Measurements from ENCODE around the gene CHPT1. TPM values are rescaled to one million over a fixed set of nuclear protein-coding genes. Genes with fewer than 3 reads are reported as not detected.

CHPT1 gene
- total and polyA plus RNA-seq, 11 donors: 73.5 to 208 (median 98.9) TPM

DNA sequence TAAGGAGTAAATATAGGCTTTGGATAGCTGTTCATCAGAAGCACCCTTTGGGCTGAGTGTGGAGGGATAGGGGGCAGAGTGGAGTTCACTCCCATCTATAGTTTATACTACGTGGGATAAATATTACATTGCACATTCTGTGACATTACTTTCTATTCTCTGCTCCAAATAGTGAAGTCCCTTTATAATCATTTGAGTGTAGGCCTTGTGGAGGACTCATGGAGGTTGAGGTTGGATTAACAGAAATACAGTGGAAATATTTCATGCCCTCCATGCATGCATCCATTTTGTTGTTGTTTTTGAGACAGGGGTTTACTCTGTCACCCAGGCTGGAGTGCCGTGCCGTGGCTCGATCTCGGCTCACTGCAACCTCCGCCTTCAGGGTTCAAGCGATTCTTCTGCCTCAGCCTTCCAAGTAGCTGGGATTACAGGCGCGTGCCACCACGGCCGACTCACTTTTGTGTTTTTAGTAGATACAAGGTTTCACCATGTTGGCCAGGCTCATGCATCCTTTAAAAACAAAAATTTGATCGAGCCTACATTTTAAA lies 1.4 kb downstream of the CHPT1 start:
- DNase-seq (peak in 1 of 5 donors; percentile 28), ATAC-seq (peak in 1 of 4 donors; percentile 17)
- 52 to 70% (median 64%) methylated on average over 12 of the region's 12 CpGs for WGBS, 4 donors
- intact Hi-C loops (cut with DNase I): loop anchor here in 2 of 10 donors (5.0 to 10.0 kb wide), 3 partner anchors 128 to 204 kb away; partner anchors contain the start of gene GNPTAB (in 1 of the 2)
- no peak for TF ChIP-seq POLR2A (IDR thresholded peaks at IDR 0.05)
- TF ChIP-seq, protein P1, sequence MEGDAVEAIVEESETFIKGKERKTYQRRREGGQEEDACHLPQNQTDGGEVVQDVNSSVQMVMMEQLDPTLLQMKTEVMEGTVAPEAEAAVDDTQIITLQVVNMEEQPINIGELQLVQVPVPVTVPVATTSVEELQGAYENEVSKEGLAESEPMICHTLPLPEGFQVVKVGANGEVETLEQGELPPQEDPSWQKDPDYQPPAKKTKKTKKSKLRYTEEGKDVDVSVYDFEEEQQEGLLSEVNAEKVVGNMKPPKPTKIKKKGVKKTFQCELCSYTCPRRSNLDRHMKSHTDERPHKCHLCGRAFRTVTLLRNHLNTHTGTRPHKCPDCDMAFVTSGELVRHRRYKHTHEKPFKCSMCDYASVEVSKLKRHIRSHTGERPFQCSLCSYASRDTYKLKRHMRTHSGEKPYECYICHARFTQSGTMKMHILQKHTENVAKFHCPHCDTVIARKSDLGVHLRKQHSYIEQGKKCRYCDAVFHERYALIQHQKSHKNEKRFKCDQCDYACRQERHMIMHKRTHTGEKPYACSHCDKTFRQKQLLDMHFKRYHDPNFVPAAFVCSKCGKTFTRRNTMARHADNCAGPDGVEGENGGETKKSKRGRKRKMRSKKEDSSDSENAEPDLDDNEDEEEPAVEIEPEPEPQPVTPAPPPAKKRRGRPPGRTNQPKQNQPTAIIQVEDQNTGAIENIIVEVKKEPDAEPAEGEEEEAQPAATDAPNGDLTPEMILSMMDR (IDR thresholded peaks at IDR 0.05): peak in 4 of 12 donors; percentile 21 to 36 (median 30)
- H3K27ac ChIP-seq: peak overlapping the region; percentile 86 to 98 (median 94)
- H3K27me3 ChIP-seq: no peaks in the 10 kb centered on the region
- peak overlapping the region; percentile 70 to 96 (median 90) for H3K4me3 ChIP-seq
- no peaks in the 10 kb centered on the region for H3K36me3 ChIP-seq
- peaks cover 0 to 6% (median 0%) of the 10 kb centered on the region in 12 donors for H3K9me3 ChIP-seq
- peaks cover 0 to 56% (median 28%) of the 10 kb centered on the region in 12 donors for H3K4me1 ChIP-seq

DNA sequence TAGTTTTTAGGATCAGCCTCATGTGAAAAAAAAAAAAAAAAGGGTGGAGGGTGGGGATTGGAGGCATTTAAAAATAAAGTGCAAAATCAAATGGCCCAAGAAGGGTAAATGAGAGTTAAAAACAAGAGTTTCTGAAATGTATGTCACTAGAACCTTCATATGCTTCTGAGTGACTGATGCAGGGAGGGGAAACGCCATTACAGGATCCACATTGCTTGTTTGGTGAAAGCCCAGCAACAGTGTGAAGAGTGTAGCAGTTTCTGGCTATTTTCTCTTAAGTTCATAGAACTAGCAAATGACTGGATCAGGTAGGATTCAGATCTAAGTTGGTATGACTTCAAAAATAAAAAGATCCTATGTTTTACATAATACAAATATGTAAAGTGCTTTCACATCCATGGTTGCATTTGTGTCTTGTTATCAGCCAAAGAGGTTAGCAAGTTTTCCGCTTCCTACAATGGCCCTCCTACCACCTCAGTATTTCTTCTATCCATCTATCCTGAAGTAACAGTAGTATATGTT lies 2.9 kb downstream of the CHPT1 start:
- ATAC-seq (no peak), DNase-seq (no peak)
- Histone ChIP-seq H3K36me3 (no peaks in the 10 kb centered on the region), H3K27ac (peak overlapping the region in 8 of 12 donors; percentile 10 to 98 (median 91)), H3K4me1 (peaks cover 0 to 56% (median 28%) of the 10 kb centered on the region in 12 donors), H3K4me3 (peak overlapping the region in 5 of 12 donors; percentile 70 to 96 (median 87)), H3K9me3 (no peaks in the 10 kb centered on the region), H3K27me3 (no peaks in the 10 kb centered on the region)
- TF ChIP-seq POLR2A (IDR thresholded peaks at IDR 0.05): no peak
- TF ChIP-seq, protein P1 (IDR thresholded peaks at IDR 0.05): no peak
- intact Hi-C loops (cut with DNase I): no loop called here
- 67 to 79% (median 69%) methylated on average over 2 of the region's 2 CpGs for WGBS, 4 donors

DNA sequence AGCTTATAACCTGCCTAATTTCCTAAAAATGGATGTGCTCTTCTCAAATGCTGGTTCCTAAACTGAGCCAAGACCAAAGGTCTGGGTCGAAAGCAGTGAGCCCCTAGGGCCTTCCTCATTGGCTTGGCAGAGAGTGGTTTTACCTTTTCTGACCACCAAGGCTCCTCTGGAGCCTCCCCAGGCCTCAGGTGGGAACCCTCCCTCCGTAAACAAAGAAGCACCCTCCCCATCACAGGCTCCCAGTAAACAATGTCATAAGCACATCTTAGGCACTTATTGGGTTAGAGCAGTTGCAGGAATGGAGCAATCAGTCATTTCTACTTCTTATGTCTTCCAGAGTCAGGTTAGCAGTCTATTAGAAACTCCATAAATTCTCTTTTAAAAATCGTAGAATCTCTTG lies 6.0 kb downstream of the CHPT1 start:
- H3K27me3 ChIP-seq: no peaks in the 10 kb centered on the region
- no peak overlapping the region for H3K27ac ChIP-seq
- peaks cover 0 to 62% (median 33%) of the 10 kb centered on the region in 12 donors for H3K4me1 ChIP-seq
- no peak for ATAC-seq
- no peak for DNase-seq
- no peaks in the 10 kb centered on the region for H3K36me3 ChIP-seq
- 74 to 88% (median 82%) methylated on average over 3 of the region's 3 CpGs for WGBS, 4 donors
- no peak for TF ChIP-seq POLR2A (IDR thresholded peaks at IDR 0.05)
- TF ChIP-seq, protein P1 (IDR thresholded peaks at IDR 0.05): no peak
- intact Hi-C loops (cut with DNase I): no loop called here
- no peaks in the 10 kb centered on the region for H3K9me3 ChIP-seq
- H3K4me3 ChIP-seq: no peak overlapping the region

DNA sequence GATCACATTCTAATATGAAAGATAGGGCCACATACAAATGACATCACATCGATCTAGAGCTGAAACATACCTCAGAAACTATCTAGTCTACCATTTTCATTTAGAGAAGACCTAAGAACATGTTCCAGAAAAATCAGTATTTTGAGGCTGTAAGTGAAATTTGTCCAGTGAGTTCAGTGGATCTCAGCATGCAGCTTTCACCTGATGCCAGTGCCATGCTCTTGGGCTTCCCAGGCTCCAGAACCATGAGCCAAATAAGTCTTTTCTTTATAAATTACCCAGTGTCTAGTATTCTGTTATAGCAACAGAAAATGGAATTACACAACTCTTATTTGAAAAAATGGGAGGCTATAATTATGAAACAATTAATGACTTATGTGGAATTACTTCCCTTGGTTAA lies 9.0 kb downstream of the CHPT1 start:
- intact Hi-C loops (cut with DNase I): no loop called here
- Histone ChIP-seq H3K36me3 (no peaks in the 10 kb centered on the region), H3K4me1 (peaks cover 0 to 41% (median 18%) of the 10 kb centered on the region in 12 donors), H3K27ac (no peak overlapping the region), H3K27me3 (no peaks in the 10 kb centered on the region), H3K4me3 (no peak overlapping the region), H3K9me3 (no peaks in the 10 kb centered on the region)
- WGBS, 4 donors: 94 to 98% (median 96%) methylated on average over 1 of the region's 1 CpG
- ATAC-seq: no peak
- no peak for TF ChIP-seq POLR2A (IDR thresholded peaks at IDR 0.05)
- TF ChIP-seq, protein P1 (IDR thresholded peaks at IDR 0.05): no peak
- DNase-seq: no peak
